ENCODE data around the gene RANGAP1.

RANGAP1 gene

DNA sequence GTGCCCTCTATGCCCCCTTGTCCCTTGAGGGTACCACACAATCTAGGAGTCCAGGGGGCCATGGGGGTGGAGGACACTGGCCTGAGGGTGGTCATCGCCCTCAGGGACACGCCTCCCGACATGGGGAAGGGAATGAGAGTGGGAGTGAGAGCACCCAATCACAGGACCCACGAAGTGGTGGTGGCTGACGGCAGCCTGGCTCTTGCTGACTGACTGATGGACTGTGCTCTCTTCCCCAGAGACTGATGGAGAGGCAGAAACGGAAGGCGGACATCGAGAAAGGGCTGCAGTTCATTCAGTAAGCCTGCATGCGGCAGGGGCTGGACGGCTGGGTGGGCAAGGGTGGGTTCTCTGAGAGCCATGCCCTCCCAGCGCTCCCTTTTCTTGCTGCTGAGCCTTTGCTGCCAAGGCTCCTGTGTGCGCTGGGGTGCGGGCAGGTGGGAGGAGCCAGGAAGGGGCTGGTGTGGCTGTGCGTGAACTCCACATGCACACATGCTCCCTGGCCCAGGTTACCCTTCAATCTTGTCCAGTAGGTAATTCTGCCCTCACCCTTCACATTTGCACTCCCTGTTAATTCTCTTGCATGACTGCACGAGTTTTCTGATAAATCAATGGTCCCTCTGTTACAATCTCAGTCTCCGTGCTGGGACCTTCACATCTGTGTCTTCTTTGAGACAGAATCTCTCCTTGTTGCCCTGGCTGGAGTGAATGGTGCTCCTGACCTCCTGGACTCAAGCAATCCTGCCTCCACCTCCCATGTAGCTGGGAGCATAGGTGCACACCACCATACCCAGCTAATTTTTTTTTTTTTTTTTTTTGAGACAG is 34.6 kb upstream of the RANGAP1 start:
- H3K9me3 ChIP-seq (ENCODE audit: control insufficient read depth in 1 of 2, low read length in 2 of 2) = no peaks in the 10 kb centered on the region
- H3K9ac ChIP-seq (ENCODE audit: low read depth in 1 of 2, low read length in 2 of 2) = no peak overlapping the region
- peaks cover 7 to 13% of the 10 kb centered on the region in 2 donors for H3K4me1 ChIP-seq (ENCODE audit: control insufficient read depth in 1 of 2, insufficient read depth in 2 of 2, low read length in 2 of 2)
- no peak overlapping the region for H3K4me3 ChIP-seq (ENCODE audit: low read depth in 1 of 2, low read length in 2 of 2)
- H3K36me3 ChIP-seq (ENCODE audit: control insufficient read depth in 1 of 2, insufficient read depth in 2 of 2, low read length in 2 of 2) = peaks cover 18 to 40% of the 10 kb centered on the region in 2 donors
- H3K27me3 ChIP-seq (ENCODE audit: control insufficient read depth in 1 of 2, insufficient read depth in 2 of 2, low read length in 2 of 2) = no peaks in the 10 kb centered on the region
- no peak overlapping the region for H3K27ac ChIP-seq (ENCODE audit: low read depth, low read length)

- Histone ChIP-seq H3K4me3 (ENCODE audit: low read depth in 1 of 2, low read length in 2 of 2) (no peak overlapping the region), H3K9ac (ENCODE audit: low read depth in 1 of 2, low read length in 2 of 2) (no peak overlapping the region), H3K36me3 (ENCODE audit: control insufficient read depth in 1 of 2, insufficient read depth in 2 of 2, low read length in 2 of 2) (peaks cover 4% of the 10 kb centered on the region in 2 donors), H3K4me1 (ENCODE audit: control insufficient read depth in 1 of 2, insufficient read depth in 2 of 2, low read length in 2 of 2) (peaks cover 0 to 5% of the 10 kb centered on the region in 2 donors), H3K27me3 (ENCODE audit: control insufficient read depth in 1 of 2, insufficient read depth in 2 of 2, low read length in 2 of 2) (no peaks in the 10 kb centered on the region), H3K9me3 (ENCODE audit: control insufficient read depth in 1 of 2, low read length in 2 of 2) (no peaks in the 10 kb centered on the region), H3K27ac (ENCODE audit: low read depth, low read length) (no peak overlapping the region)
Observed at GRCh38 chr22:41315586-41315985, 29.6 kb upstream of the RANGAP1 start.

- no peak overlapping the region for H3K9ac ChIP-seq (ENCODE audit: low read depth in 1 of 2, low read length in 2 of 2)
- peaks cover 0 to 5% of the 10 kb centered on the region in 2 donors for H3K4me1 ChIP-seq (ENCODE audit: control insufficient read depth in 1 of 2, insufficient read depth in 2 of 2, low read length in 2 of 2)
- H3K36me3 ChIP-seq (ENCODE audit: control insufficient read depth in 1 of 2, insufficient read depth in 2 of 2, low read length in 2 of 2) = peaks cover 0 to 3% of the 10 kb centered on the region in 2 donors
- no peaks in the 10 kb centered on the region for H3K9me3 ChIP-seq (ENCODE audit: control insufficient read depth in 1 of 2, low read length in 2 of 2)
- no peaks in the 10 kb centered on the region for H3K27me3 ChIP-seq (ENCODE audit: control insufficient read depth in 1 of 2, insufficient read depth in 2 of 2, low read length in 2 of 2)
- no peak overlapping the region for H3K27ac ChIP-seq (ENCODE audit: low read depth, low read length)
- H3K4me3 ChIP-seq (ENCODE audit: low read depth in 1 of 2, low read length in 2 of 2) = no peak overlapping the region
Observed at GRCh38 chr22:41314821-41315220, 28.8 kb upstream of the RANGAP1 start.

GRCh38 chr22:41311487-41311886 is 25.5 kb upstream of the RANGAP1 start:
- Histone ChIP-seq H3K27me3 (ENCODE audit: control insufficient read depth in 1 of 2, insufficient read depth in 2 of 2, low read length in 2 of 2) (no peaks in the 10 kb centered on the region), H3K36me3 (ENCODE audit: control insufficient read depth in 1 of 2, insufficient read depth in 2 of 2, low read length in 2 of 2) (peaks cover 6 to 8% of the 10 kb centered on the region in 2 donors), H3K9me3 (ENCODE audit: control insufficient read depth in 1 of 2, low read length in 2 of 2) (no peaks in the 10 kb centered on the region), H3K9ac (ENCODE audit: low read depth in 1 of 2, low read length in 2 of 2) (no peak overlapping the region), H3K4me1 (ENCODE audit: control insufficient read depth in 1 of 2, insufficient read depth in 2 of 2, low read length in 2 of 2) (peaks cover 16 to 22% of the 10 kb centered on the region in 2 donors), H3K27ac (ENCODE audit: low read depth, low read length) (no peak overlapping the region), H3K4me3 (ENCODE audit: low read depth in 1 of 2, low read length in 2 of 2) (no peak overlapping the region)

GRCh38 chr22:41310336-41310735 is 24.3 kb upstream of the RANGAP1 start:
- Histone ChIP-seq H3K9ac (ENCODE audit: low read depth in 1 of 2, low read length in 2 of 2) (no peak overlapping the region), H3K9me3 (ENCODE audit: control insufficient read depth in 1 of 2, low read length in 2 of 2) (no peaks in the 10 kb centered on the region), H3K27ac (ENCODE audit: low read depth, low read length) (no peak overlapping the region), H3K4me1 (ENCODE audit: control insufficient read depth in 1 of 2, insufficient read depth in 2 of 2, low read length in 2 of 2) (peaks cover 16 to 22% of the 10 kb centered on the region in 2 donors), H3K4me3 (ENCODE audit: low read depth in 1 of 2, low read length in 2 of 2) (no peak overlapping the region), H3K36me3 (ENCODE audit: control insufficient read depth in 1 of 2, insufficient read depth in 2 of 2, low read length in 2 of 2) (peaks cover 6 to 8% of the 10 kb centered on the region in 2 donors), H3K27me3 (ENCODE audit: control insufficient read depth in 1 of 2, insufficient read depth in 2 of 2, low read length in 2 of 2) (no peaks in the 10 kb centered on the region)

GRCh38 chr22:41308544-41308947 is 22.6 kb upstream of the RANGAP1 start:
- Histone ChIP-seq H3K9ac (ENCODE audit: low read depth in 1 of 2, low read length in 2 of 2) (peak overlapping the region in 1 of 2 donors; percentile 16), H3K9me3 (ENCODE audit: control insufficient read depth in 1 of 2, low read length in 2 of 2) (no peaks in the 10 kb centered on the region), H3K27me3 (ENCODE audit: control insufficient read depth in 1 of 2, insufficient read depth in 2 of 2, low read length in 2 of 2) (no peaks in the 10 kb centered on the region), H3K4me1 (ENCODE audit: control insufficient read depth in 1 of 2, insufficient read depth in 2 of 2, low read length in 2 of 2) (peaks cover 18 to 22% of the 10 kb centered on the region in 2 donors), H3K4me3 (ENCODE audit: low read depth in 1 of 2, low read length in 2 of 2) (no peak overlapping the region), H3K36me3 (ENCODE audit: control insufficient read depth in 1 of 2, insufficient read depth in 2 of 2, low read length in 2 of 2) (peaks cover 6 to 12% of the 10 kb centered on the region in 2 donors), H3K27ac (ENCODE audit: low read depth, low read length) (peak overlapping the region; percentile 3)

GRCh38 chr22:41308054-41308453 is 22.1 kb upstream of the RANGAP1 start:
- H3K27ac ChIP-seq (ENCODE audit: low read depth, low read length) = peak overlapping the region; percentile 3
- peak overlapping the region in 1 of 2 donors; percentile 12 for H3K9ac ChIP-seq (ENCODE audit: low read depth in 1 of 2, low read length in 2 of 2)
- peaks cover 22 to 27% of the 10 kb centered on the region in 2 donors for H3K4me1 ChIP-seq (ENCODE audit: control insufficient read depth in 1 of 2, insufficient read depth in 2 of 2, low read length in 2 of 2)
- no peaks in the 10 kb centered on the region for H3K9me3 ChIP-seq (ENCODE audit: control insufficient read depth in 1 of 2, low read length in 2 of 2)
- peak overlapping the region in 1 of 2 donors; percentile 7 for H3K4me3 ChIP-seq (ENCODE audit: low read depth in 1 of 2, low read length in 2 of 2)
- peaks cover 6 to 12% of the 10 kb centered on the region in 2 donors for H3K36me3 ChIP-seq (ENCODE audit: control insufficient read depth in 1 of 2, insufficient read depth in 2 of 2, low read length in 2 of 2)
- no peaks in the 10 kb centered on the region for H3K27me3 ChIP-seq (ENCODE audit: control insufficient read depth in 1 of 2, insufficient read depth in 2 of 2, low read length in 2 of 2)

DNA sequence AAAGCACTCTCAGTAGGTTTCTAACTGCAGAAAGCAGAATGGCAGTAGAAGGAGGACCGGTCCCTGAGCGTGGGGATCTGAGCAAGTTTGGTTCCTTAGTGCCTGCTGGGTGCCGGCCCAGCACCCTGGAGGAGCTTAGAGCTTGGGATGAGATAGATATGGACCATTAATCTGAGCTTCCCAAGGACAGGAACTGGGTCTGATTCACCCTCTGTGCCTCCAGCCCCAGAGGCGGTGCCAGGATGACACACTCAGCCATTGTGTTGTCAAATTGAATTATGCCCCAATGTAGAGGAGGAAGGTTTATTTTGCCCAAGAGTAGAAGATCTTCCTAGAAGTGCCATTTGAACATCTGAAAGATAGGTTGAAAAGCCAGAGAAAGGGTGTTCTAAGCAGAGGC is 19.7 kb upstream of the RANGAP1 start:
- H3K27ac ChIP-seq (ENCODE audit: low read depth, low read length) = no peak overlapping the region

DNA sequence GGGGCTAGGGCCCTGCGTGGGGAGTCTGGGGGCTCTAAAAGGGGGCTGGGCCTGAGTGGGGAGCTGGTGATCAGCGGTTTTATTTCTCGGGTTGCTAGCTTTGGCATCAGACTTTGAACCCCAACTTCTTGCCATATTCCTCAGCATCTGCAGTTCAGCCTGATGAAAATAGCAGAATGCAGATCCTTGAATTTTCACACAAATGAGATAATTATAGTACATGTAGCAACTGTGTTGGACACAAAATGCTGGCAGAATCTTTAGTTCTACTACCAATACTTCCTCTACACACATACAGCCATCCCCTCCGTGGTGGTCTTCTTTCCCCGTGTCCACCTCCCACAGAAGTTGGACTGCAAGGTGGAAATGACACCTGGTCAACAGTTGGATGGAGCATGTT is 16.8 kb upstream of the RANGAP1 start:
- H3K36me3 ChIP-seq (ENCODE audit: control insufficient read depth in 1 of 2, insufficient read depth in 2 of 2, low read length in 2 of 2) = peaks cover 2 to 12% of the 10 kb centered on the region in 2 donors

More for the DNA sequence above, 19.7 kb upstream of the RANGAP1 start:
- no peak overlapping the region for H3K9ac ChIP-seq (ENCODE audit: low read depth in 1 of 2, low read length in 2 of 2)
- H3K27me3 ChIP-seq (ENCODE audit: control insufficient read depth in 1 of 2, insufficient read depth in 2 of 2, low read length in 2 of 2) = no peaks in the 10 kb centered on the region
- H3K9me3 ChIP-seq (ENCODE audit: control insufficient read depth in 1 of 2, low read length in 2 of 2) = no peaks in the 10 kb centered on the region
- H3K4me3 ChIP-seq (ENCODE audit: low read depth in 1 of 2, low read length in 2 of 2) = no peak overlapping the region
- peaks cover 32% of the 10 kb centered on the region in 2 donors for H3K4me1 ChIP-seq (ENCODE audit: control insufficient read depth in 1 of 2, insufficient read depth in 2 of 2, low read length in 2 of 2)
- H3K36me3 ChIP-seq (ENCODE audit: control insufficient read depth in 1 of 2, insufficient read depth in 2 of 2, low read length in 2 of 2) = peaks cover 6 to 12% of the 10 kb centered on the region in 2 donors

GRCh38 chr22:41302021-41302767 is 16.2 kb upstream of the RANGAP1 start:
- H3K4me3 ChIP-seq (ENCODE audit: low read depth in 1 of 2, low read length in 2 of 2) = peak overlapping the region; percentile 74 to 80
- H3K27me3 ChIP-seq (ENCODE audit: control insufficient read depth in 1 of 2, insufficient read depth in 2 of 2, low read length in 2 of 2) = no peaks in the 10 kb centered on the region
- peaks cover 18 to 19% of the 10 kb centered on the region in 2 donors for H3K4me1 ChIP-seq (ENCODE audit: control insufficient read depth in 1 of 2, insufficient read depth in 2 of 2, low read length in 2 of 2)
- H3K9ac ChIP-seq (ENCODE audit: low read depth in 1 of 2, low read length in 2 of 2) = peak overlapping the region; percentile 81 to 82
- H3K9me3 ChIP-seq (ENCODE audit: control insufficient read depth in 1 of 2, low read length in 2 of 2) = no peaks in the 10 kb centered on the region
- H3K36me3 ChIP-seq (ENCODE audit: control insufficient read depth in 1 of 2, insufficient read depth in 2 of 2, low read length in 2 of 2) = peaks cover 1 to 5% of the 10 kb centered on the region in 2 donors
- H3K27ac ChIP-seq (ENCODE audit: low read depth, low read length) = no peak overlapping the region

More for the DNA sequence above, 16.8 kb upstream of the RANGAP1 start:
- Histone ChIP-seq H3K9ac (ENCODE audit: low read depth in 1 of 2, low read length in 2 of 2) (peak overlapping the region; percentile 81 to 82), H3K9me3 (ENCODE audit: control insufficient read depth in 1 of 2, low read length in 2 of 2) (no peaks in the 10 kb centered on the region), H3K27ac (ENCODE audit: low read depth, low read length) (peak overlapping the region; percentile 33), H3K4me1 (ENCODE audit: control insufficient read depth in 1 of 2, insufficient read depth in 2 of 2, low read length in 2 of 2) (peaks cover 24% of the 10 kb centered on the region in 2 donors), H3K4me3 (ENCODE audit: low read depth in 1 of 2, low read length in 2 of 2) (peak overlapping the region; percentile 74 to 80), H3K27me3 (ENCODE audit: control insufficient read depth in 1 of 2, insufficient read depth in 2 of 2, low read length in 2 of 2) (no peaks in the 10 kb centered on the region)

Data from duodenal mucosa (tissue), 2 donors.